Measurements from ENCODE around the gene GPR137. TPM values are rescaled to one million over a fixed set of nuclear protein-coding genes. Genes with fewer than 3 reads are reported as not detected.
A peak's percentile ranks its signal among the peaks of the same experiment; 100 is the strongest.
"Not testable (repeated sequence)": the region's sequence is repeated elsewhere in the genome, so short reads cannot be mapped to it uniquely, and the experiment has no call there.

GPR137 gene, protein sequence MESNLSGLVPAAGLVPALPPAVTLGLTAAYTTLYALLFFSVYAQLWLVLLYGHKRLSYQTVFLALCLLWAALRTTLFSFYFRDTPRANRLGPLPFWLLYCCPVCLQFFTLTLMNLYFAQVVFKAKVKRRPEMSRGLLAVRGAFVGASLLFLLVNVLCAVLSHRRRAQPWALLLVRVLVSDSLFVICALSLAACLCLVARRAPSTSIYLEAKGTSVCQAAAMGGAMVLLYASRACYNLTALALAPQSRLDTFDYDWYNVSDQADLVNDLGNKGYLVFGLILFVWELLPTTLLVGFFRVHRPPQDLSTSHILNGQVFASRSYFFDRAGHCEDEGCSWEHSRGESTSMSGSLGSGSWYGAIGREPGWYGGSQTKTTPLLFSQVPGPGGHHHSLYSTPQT
- polyA plus RNA-seq (ENCODE audit: insufficient read length in 3 of 3), result 10 to 100 TPM; 44.0 to 46.2 (median 45.3) TPM
- long read RNA-seq, donor 1, transcript GPR137-204 (7 exons, 1,596 nt), result major isoform, 5 of 5 reads
- long read RNA-seq, donor 1, partial matches to known transcripts, result 0 of 5 reads
- long read RNA-seq, donor 1, other reads (novel, unspliced or antisense), result 0 of 5 reads
- long read RNA-seq, donor 2, transcript GPR137-204 (7 exons, 1,596 nt), result major isoform, 8 of 9 reads
- long read RNA-seq, donor 2, partial matches to known transcripts, result 0 of 9 reads
- long read RNA-seq, donor 2, other reads (novel, unspliced or antisense), result 0 of 9 reads
- long read RNA-seq, donor 3, partial matches to known transcripts, result 0 of 4 reads
- long read RNA-seq, donor 3, other reads (novel, unspliced or antisense), result 0 of 4 reads
- long read RNA-seq, donor 4, partial matches to known transcripts, result 0 of 5 reads
- long read RNA-seq, donor 4, other reads (novel, unspliced or antisense), result 0 of 5 reads
- long read RNA-seq, donor 5, partial matches to known transcripts, result 0 of 2 reads
- long read RNA-seq, donor 5, other reads (novel, unspliced or antisense), result 0 of 2 reads
- long read RNA-seq, donor 6, transcript GPR137-204 (7 exons, 1,596 nt), result major isoform, 7 of 10 reads
- long read RNA-seq, donor 6, partial matches to known transcripts, result 0 of 10 reads
- long read RNA-seq, donor 6, other reads (novel, unspliced or antisense), result 0 of 10 reads
- long read RNA-seq, donor 7, partial matches to known transcripts, result 5 of 10 reads
- long read RNA-seq, donor 7, other reads (novel, unspliced or antisense), result 0 of 10 reads
- long read RNA-seq, donor 8, partial matches to known transcripts, result 0 of 1 reads
- long read RNA-seq, donor 8, other reads (novel, unspliced or antisense), result 0 of 1 reads
- long read RNA-seq, donor 9, partial matches to known transcripts, result 0 of 4 reads
- long read RNA-seq, donor 9, other reads (novel, unspliced or antisense), result 0 of 4 reads
- long read RNA-seq, donor 10, transcript GPR137-204 (7 exons, 1,596 nt), result major isoform, 6 of 8 reads
- long read RNA-seq, donor 10, partial matches to known transcripts, result 0 of 8 reads
- long read RNA-seq, donor 10, other reads (novel, unspliced or antisense), result 0 of 8 reads
- long read RNA-seq, donor 11, transcript GPR137-204 (7 exons, 1,596 nt), result major isoform, 5 of 6 reads
- long read RNA-seq, donor 11, partial matches to known transcripts, result 0 of 6 reads
- long read RNA-seq, donor 11, other reads (novel, unspliced or antisense), result 0 of 6 reads
- long read RNA-seq, donor 12, partial matches to known transcripts, result 0 of 8 reads
- long read RNA-seq, donor 12, other reads (novel, unspliced or antisense), result 5 of 8 reads
- long read RNA-seq, donor 13, partial matches to known transcripts, result 0 of 2 reads
- long read RNA-seq, donor 13, other reads (novel, unspliced or antisense), result 0 of 2 reads
- long read RNA-seq, donor 14, result 0 reads
- long read RNA-seq, donor 15, transcript GPR137-204 (7 exons, 1,596 nt), result major isoform, 6 of 7 reads
- long read RNA-seq, donor 15, partial matches to known transcripts, result 0 of 7 reads
- long read RNA-seq, donor 15, other reads (novel, unspliced or antisense), result 0 of 7 reads
- long read RNA-seq, donor 16, partial matches to known transcripts, result 0 of 5 reads
- long read RNA-seq, donor 16, other reads (novel, unspliced or antisense), result 0 of 5 reads

DNA sequence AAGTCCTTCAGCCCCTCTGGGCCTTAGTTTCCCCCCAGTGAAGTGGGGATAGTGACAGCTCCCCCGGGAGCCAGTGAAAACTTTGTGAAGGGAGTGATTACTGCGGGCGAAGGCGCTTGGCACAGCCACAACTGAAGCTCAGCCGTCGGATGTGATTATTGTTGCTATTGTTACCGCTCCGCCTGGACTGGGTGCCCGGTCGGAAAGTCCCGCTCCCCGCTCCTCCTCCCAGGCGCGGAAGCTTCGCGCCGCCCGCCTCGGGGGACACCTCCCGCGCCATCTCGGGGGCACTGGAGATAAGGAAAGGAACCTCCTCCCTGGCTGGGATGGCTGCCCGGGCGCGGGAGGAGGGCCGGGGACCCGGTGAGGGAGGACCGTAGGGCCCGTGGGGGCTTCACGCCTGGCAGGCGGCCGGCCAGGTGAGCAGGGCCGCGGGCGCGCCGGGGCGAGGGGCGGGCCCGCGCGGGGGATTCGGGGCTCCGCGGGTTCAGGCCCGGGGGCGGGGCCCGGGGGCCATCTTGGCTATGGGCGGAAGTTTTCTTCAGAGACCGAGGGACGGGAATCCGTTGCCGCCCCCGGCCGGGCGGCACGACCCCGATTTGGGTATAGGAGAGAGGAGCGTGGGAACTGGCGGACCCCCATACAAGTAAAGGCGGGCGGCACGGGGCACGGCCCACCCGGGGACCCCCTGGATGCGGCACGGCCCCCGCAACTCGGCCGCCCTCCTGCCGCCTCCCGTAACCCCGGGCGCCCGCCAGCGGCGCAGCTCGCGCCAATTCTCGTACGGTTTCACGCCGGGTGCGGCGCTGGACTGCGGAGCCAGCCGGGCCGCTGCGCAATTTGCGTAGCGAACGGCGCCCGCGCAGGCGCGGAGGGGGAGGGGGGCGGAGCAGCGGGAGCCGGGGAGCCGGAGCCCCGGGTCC lies at the start of gene GPR137:
TSS of gene GPR137 (plus strand) at position 887 of the 923 bp plus-strand sequence. CDS start 677 bp downstream, outside the sequence.
- peak; percentile 80 for DNase-seq

DNA sequence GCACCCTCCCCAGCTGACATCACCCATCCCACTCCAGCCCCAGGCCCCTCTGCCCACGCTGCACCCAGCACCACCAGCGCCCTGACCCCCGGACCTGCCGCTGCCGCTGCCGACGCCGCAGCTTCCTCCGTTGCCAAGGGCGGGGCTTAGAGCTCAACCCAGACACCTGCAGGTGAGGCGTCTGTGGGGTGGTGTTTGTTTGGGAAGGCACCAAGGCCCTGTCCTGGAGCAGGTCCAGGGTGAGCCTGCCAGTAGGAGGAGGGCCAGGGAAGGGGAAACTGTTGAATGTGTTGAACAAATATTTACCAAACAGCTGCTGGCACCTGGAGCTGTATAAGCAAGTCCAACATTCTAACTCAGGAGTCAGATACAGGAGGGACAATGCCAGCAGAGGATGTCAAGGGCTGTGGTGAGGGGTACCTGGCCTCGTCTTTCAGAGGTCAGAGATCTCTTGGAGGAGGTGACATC lies 48.1 kb upstream of the GPR137 start:
- DNase-seq, result no peak

DNA sequence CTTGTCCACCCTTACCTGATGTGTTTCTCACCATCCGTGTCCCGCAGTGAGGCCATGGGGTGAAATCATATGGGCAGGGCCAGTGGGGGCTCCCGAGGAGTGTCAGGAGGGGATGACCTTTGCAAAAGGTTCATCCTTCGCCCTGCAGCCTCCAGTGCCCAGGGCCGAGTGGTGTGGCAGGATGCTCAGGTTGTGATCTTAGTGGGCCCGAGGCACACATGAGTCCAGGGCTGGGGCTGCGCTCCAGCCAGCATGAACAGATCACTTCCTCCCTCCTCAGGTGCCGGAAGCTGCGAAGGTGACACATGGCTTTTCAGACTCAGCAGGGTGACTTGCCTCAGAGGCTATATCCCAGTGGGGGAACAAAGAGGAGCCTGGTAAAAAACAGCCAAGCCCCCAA lies 47.6 kb upstream of the GPR137 start:
- no peak for DNase-seq

GRCh38 chr11:64238999-64239398 lies 46.6 kb upstream of the GPR137 start:
- DNase-seq, result no peak

DNA sequence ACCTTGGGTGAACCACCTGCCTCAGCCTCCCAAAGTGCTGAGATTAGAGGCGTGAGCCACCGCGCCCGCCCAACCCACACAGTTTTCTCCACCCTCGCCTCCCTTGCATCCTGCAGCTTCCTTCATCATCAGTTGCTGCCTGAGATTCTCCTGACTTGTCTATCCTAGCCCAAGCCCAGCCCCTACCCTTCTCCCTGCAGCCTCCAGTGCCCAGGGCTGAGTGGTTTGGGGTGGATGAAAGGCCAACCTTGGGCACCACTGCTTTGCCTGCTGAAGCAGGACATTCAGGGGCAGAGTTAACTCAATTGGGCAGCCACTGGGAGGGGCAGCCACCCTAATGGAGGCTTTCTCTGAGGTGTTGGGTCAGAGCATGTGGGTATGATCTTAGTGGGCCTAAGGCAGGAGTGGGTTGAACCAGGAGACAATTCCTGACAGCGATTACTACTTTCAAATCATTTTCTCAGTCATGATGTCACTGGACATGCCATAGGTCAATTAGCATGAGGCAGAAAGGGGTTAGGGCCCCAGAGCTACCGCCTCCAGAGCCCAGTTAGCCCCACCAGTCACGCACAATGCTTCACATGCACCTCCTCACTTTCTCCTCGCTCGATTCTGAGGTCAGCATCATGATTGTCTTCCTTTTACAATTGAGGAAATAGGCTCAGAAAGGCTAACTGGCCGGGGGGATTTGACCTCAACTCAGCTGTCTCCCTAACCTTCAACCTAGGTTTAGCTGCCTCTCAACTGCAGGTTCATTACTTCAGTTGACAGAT lies 45.8 kb upstream of the GPR137 start:
- DNase-seq, result no peak

GRCh38 chr11:64240435-64241240 lies 45.0 kb upstream of the GPR137 start, which contains the start of gene FKBP2:
TSS of gene FKBP2 (plus strand) at chr11:64241095. CDS start at chr11:64242388, 1,293 bp downstream.
- DNase-seq, result peak; percentile 96

- DNase-seq, result peak; percentile 99
Measured at GRCh38 chr11:64241241-64241490, 44.5 kb upstream of the GPR137 start.

DNA sequence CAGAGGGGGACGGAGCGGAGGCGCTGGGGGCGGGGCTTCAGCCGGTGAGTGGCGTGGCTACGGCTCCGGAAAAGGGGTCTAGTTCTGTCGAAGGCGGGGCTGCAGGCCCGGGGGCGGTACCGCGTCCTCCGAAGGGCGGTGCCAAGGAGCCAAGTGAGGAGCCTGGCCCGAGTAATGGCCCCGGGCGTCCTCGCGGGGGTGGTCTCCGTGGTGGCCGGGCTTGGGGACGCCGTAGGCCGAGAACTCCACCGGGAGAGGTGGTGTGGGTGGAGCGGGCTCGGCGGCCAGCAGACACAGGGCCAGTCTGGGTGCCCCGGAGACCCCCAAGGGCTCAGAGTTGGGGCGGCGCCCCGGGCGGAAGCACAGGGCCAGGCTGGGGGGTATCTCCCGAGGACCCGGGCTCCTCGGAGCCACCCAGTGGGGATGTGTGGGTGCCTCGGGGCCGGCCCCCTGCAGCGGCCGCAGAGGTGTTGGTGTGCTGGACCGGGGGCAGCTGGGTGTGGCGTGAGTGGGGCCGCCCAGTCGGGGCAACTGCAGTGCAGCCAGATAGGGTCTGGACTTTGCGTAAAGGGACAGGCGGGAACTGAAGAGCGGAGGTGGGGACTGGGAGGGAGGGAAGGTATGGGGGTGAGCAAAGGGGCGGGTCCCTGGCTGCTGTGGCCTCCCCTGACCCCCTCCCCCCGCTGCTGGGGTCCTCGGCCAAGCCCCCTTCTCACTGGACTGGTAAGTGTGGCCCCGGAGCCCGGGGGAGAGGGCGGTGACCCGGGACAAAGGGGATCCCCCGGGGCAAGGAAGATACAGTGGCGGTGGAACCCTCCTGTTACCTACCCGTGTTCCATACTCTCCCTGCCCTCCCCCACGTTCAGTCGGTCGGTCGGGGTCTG lies 43.9 kb upstream of the GPR137 start:
- DNase-seq, result no peak

GRCh38 chr11:64243236-64243854 lies 42.3 kb upstream of the GPR137 start:
- DNase-seq, result no peak

DNA sequence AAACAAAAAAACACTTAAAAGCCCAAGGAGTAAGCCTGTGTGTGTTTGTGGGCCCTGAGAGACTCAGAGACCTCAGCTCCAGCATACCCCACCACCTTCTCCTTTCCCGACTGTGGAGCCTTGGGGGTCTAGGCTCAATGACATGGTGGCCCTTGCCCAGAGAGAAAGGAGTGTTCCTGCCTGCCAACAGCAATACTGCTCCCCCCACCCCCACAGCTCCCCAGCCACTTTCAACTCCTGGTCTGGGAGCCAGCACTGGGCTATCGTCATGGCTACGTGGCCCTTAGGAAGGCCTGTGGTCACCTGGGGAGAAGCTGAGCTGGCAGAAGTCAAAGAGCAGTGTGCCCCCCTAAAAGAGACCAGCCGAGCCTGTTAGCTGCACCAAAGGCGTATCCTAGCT lies 41.5 kb upstream of the GPR137 start:
- DNase-seq, result no peak

DNA sequence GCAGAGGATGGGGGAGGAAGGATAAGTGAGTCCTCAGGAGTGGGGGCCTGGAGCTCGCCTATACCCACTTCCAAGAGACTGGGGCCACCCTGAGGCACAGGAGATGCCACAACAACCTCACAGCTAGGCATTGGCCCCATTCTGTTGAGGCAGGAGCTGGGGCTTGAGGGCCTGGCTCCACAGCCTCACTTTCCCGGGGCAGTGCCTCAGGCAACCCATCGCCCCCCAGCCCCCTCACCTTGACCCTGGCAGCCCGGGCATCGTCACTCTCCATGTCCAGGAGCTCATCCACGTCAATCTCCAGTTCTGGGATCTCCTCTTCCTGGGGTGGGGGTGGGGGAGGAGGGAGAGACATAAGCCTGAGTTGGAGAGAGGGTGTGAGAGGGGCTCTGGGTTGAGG lies 40.7 kb upstream of the GPR137 start:
- no peak for DNase-seq

DNA sequence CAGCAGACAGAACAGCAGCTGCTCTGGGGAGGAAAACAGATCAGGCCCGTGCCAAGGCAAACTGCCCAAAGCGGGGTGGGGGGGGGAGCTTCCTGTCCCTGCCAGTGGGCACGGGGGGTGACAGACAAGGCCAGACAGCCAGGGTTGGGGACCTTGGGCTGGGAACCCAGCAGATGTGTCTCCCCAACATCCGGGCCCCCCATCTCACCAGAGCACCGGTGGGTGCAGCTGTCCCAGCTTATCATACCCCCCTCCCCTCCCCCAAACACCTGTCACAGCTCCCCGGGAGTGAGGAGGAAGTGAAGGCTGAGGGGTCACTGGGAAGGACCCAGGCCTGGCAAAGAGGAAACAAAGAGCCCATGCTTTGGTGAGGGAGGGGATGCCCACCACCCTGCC lies 40.2 kb upstream of the GPR137 start:
- DNase-seq, result no peak

DNA sequence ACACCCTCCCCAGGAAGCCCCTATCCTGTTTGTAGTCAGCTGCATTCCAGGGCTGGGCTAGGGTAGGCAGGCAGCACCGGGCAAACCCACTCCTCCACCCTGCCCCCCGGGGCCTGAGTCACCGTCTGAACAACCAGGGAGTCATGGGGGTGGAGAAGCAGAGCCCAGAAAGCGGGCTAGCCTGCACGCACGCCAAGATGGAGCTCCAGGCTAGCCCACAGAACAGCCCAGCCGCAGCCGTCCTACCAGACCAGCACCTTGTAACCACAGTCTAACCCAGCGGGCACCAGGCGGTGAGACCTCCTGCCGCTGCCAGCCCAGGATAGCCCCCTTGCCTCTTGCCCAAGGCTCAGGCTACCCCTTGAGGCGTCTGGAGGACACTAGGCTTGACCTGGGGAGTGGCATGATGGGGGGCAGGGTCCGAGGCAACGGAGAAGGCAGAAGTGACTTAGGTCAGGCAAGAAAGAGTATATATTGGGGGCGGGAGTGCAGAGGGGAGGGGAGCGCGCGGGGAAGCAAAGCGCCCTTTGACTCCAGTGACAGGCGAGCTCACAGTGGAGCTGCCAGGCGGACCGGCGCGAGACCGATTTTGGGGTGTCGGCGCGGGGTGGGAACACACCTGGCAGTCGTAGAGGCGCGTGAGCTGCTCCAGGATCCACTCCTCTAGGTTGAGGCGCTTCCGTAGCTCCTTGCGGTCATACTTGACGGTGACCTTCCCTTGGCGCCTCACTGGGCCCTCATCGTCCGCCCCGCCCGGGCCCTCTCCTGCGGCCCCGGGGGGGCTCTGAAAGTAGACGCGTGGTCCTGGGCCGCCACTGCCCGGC lies 39.6 kb upstream of the GPR137 start:
- DNase-seq, result peak; percentile 52

- not testable (repeated sequence) for DNase-seq
Measured at GRCh38 chr11:64246621-64246870, 39.1 kb upstream of the GPR137 start.
